SK-N-SH treated with all-trans-retinoic acid at 6 μM for 48 hours (cell line): ENCODE data around the gene PARD3.

ENCODE experiments used
- ARNTL ChIP-seq: fragments of 450-650 bp; formaldehyde crosslinking; IDR thresholded peaks from 2 replicates; pipeline ENCODE4 v1.5.0; 2020; ENCODE audit warnings: low read depth, mild to moderate bottlenecking, moderate library complexity, borderline replicate concordance
- CSDC2 ChIP-seq: fragments of 250-450 bp; sonication (Bioruptor Pico); IDR thresholded peaks from 2 replicates; pipeline ENCODE4 v1.5.0; 2020; ENCODE audit warnings: mild to moderate bottlenecking, moderate library complexity
- ISL1 ChIP-seq: fragments of 250-450 bp; sonication (Bioruptor Pico); IDR thresholded peaks from 2 replicates; pipeline ENCODE4 v2.1.2; 2022; ENCODE audit warnings: mild to moderate bottlenecking, moderate library complexity
- TCF4 ChIP-seq: fragments of 250-450 bp; sonication (Bioruptor Pico); IDR thresholded peaks from 2 replicates; pipeline ENCODE4 v1.8.0; 2021; ENCODE audit warnings: mild to moderate bottlenecking, moderate library complexity, borderline replicate concordance
- TSHZ2 ChIP-seq: fragments of 250-450 bp; sonication (Bioruptor Pico); IDR thresholded peaks from 2 replicates; pipeline ENCODE4 v1.5.0; 2020; ENCODE audit warnings: mild to moderate bottlenecking, moderate library complexity
- ZFP3 ChIP-seq: fragments of 250-450 bp; sonication (Bioruptor Pico); IDR thresholded peaks from 2 replicates; pipeline ENCODE4 v1.5.0; 2020; ENCODE audit warnings: mild to moderate bottlenecking, moderate library complexity
- ZNF565 ChIP-seq: fragments of 450-650 bp; formaldehyde crosslinking; conservative IDR thresholded peaks from 2 replicates; pipeline ENCODE4 v1.5.0; 2020; ENCODE audit warnings: low read depth, mild to moderate bottlenecking, moderate library complexity
- ZNF70 ChIP-seq: fragments of 450-650 bp; formaldehyde crosslinking; IDR thresholded peaks from 2 replicates; pipeline ENCODE4 v1.5.0; 2020; ENCODE audit warnings: mild to moderate bottlenecking, moderate library complexity
- TF ChIP-seq, protein P1 (sequence below): fragments of 250-450 bp; sonication (Bioruptor Pico); IDR thresholded peaks from 2 replicates; pipeline ENCODE4 v1.8.0; 2021; ENCODE audit warnings: low read depth, mild to moderate bottlenecking, moderate library complexity, borderline replicate concordance
- TF ChIP-seq, protein P2 (sequence below): fragments of 250-450 bp; sonication (Bioruptor Pico); IDR thresholded peaks from 2 replicates; pipeline ENCODE4 v1.5.1; 2021; ENCODE audit warnings: mild to moderate bottlenecking, moderate library complexity
- TF ChIP-seq, protein P3 (sequence below): fragments of 250-450 bp; sonication (Bioruptor Pico); IDR thresholded peaks from 2 replicates; pipeline ENCODE4 v1.8.0; 2020; ENCODE audit warnings: mild to moderate bottlenecking, moderate library complexity, borderline replicate concordance

DNA sequence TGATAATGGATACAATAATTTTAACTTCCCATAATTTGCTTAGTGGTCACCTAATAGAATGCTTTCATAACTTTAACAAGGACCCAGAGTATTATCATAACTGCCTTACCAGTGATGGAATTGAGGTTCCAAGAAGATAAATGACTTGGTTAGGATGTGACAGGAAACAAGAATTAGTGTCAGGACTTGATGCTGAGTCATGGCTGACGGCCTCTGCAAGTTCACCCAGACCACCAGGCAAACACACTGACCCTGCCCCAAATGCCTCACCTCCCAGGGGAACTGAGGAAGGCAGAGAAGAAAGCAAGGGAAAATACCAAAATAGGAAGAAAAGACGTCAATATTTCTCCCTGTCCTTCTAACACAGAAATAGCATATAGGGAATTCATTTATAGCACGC, 636.3 kb downstream of the PARD3 start:
- TF ChIP-seq ZNF565 (CRISPR knock-in tag), result no peak
- TF ChIP-seq ARNTL (CRISPR knock-in tag), result no peak
- no peak for TF ChIP-seq ZFP3 (CRISPR knock-in tag)
- TF ChIP-seq, protein P1, sequence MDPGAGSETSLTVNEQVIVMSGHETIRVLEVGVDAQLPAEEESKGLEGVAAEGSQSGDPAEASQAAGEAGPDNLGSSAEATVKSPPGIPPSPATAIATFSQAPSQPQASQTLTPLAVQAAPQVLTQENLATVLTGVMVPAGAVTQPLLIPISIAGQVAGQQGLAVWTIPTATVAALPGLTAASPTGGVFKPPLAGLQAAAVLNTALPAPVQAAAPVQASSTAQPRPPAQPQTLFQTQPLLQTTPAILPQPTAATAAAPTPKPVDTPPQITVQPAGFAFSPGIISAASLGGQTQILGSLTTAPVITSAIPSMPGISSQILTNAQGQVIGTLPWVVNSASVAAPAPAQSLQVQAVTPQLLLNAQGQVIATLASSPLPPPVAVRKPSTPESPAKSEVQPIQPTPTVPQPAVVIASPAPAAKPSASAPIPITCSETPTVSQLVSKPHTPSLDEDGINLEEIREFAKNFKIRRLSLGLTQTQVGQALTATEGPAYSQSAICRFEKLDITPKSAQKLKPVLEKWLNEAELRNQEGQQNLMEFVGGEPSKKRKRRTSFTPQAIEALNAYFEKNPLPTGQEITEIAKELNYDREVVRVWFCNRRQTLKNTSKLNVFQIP (CRISPR knock-in tag), result no peak
- no peak for TF ChIP-seq TCF4 (CRISPR knock-in tag)
- TF ChIP-seq TSHZ2 (CRISPR knock-in tag), result no peak
- TF ChIP-seq, protein P2, sequence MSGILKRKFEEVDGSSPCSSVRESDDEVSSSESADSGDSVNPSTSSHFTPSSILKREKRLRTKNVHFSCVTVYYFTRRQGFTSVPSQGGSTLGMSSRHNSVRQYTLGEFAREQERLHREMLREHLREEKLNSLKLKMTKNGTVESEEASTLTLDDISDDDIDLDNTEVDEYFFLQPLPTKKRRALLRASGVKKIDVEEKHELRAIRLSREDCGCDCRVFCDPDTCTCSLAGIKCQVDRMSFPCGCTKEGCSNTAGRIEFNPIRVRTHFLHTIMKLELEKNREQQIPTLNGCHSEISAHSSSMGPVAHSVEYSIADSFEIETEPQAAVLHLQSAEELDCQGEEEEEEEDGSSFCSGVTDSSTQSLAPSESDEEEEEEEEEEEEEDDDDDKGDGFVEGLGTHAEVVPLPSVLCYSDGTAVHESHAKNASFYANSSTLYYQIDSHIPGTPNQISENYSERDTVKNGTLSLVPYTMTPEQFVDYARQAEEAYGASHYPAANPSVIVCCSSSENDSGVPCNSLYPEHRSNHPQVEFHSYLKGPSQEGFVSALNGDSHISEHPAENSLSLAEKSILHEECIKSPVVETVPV (CRISPR knock-in tag), result no peak
- no peak for TF ChIP-seq ZNF70 (CRISPR knock-in tag)
- TF ChIP-seq, protein P3, sequence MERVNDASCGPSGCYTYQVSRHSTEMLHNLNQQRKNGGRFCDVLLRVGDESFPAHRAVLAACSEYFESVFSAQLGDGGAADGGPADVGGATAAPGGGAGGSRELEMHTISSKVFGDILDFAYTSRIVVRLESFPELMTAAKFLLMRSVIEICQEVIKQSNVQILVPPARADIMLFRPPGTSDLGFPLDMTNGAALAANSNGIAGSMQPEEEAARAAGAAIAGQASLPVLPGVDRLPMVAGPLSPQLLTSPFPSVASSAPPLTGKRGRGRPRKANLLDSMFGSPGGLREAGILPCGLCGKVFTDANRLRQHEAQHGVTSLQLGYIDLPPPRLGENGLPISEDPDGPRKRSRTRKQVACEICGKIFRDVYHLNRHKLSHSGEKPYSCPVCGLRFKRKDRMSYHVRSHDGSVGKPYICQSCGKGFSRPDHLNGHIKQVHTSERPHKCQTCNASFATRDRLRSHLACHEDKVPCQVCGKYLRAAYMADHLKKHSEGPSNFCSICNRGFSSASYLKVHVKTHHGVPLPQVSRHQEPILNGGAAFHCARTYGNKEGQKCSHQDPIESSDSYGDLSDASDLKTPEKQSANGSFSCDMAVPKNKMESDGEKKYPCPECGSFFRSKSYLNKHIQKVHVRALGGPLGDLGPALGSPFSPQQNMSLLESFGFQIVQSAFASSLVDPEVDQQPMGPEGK, result no peak
- peak; percentile 58 for TF ChIP-seq ISL1 (CRISPR knock-in tag)
- TF ChIP-seq CSDC2 (CRISPR knock-in tag), result no peak
